T-helper 2 cell treated with Interferon-gamma antibody and Interleukin-4, amounts not matched to agents 5 μg/mL and 100 μg/mL, for 36 hours (primary cell): Measurements from ENCODE around the gene ITIH4.
A peak's percentile ranks its signal among the peaks of the same experiment; 100 is the strongest.

Source experiments
- DNase-seq: peaks from one replicate; pipeline ENCODE4 v3.0.0; 2021; ENCODE audit warnings: low spot score
- H3K27ac Mint-ChIP-seq: one replicate; pipeline ENCODE4 v1.8.0; 2021; ENCODE audit warnings: mild to moderate bottlenecking, mixed read lengths
- H3K27me3 Mint-ChIP-seq: one replicate; pipeline ENCODE4 v1.8.0; 2021; ENCODE audit warnings: low read depth, mixed read lengths
- H3K36me3 Mint-ChIP-seq: one replicate; pipeline ENCODE4 v1.8.0; 2021; ENCODE audit warnings: low read depth, mixed read lengths
- H3K4me1 Mint-ChIP-seq: one replicate; pipeline ENCODE4 v1.8.0; 2021; ENCODE audit warnings: low read depth, mixed read lengths
- H3K4me3 Mint-ChIP-seq: one replicate; pipeline ENCODE4 v1.8.0; 2022; ENCODE audit warnings: mild to moderate bottlenecking, moderate library complexity, mixed read lengths
- H3K9me3 Mint-ChIP-seq: one replicate; pipeline ENCODE4 v1.8.0; 2021; ENCODE audit warnings: mixed read lengths

The ITIH4 gene

DNA sequence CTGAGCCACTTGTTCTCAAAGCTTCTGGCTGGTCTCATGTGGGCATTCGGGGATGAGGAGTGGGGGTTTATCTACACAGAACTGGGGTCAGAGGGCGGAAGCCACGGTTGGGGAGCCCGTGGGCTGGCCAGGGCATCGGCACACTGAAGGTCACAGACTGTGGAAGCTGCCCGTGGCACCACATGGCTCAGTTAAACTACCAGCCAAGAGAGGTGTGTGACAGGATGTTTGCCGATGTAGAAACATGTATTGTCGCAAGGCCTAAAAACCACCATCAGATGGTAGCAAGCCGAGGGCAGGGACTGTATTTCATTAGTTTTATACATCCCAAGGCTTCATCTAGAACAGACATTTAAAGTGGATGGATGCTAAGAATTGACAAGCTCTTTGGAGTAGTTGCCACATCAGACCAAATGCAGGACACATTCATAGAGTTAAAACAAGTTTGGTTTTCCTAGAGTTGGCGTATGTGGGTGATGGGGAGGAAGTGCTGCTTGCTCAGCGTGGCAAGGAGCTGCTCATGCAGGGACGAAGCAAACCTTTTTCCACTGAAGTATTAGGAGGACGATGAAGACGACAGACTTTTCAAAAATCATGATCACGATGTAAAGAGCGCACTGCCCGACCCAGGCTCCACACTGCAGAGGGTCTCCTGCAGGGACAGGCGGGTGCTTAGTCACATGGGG, 14.0 kb upstream of the ITIH4 start:
- Mint-ChIP-seq H3K36me3 (peaks cover 4% of the 10 kb centered on the region), H3K4me3 (no peak overlapping the region), H3K9me3 (no peaks in the 10 kb centered on the region), H3K4me1 (peaks cover 4% of the 10 kb centered on the region), H3K27me3 (no peaks in the 10 kb centered on the region), H3K27ac (no peak overlapping the region)
- DNase-seq: no peak

GRCh38 chr3:52843881-52844280, 13.4 kb upstream of the ITIH4 start:
- no peak overlapping the region for H3K27ac Mint-ChIP-seq
- H3K4me3 Mint-ChIP-seq: no peak overlapping the region
- DNase-seq: no peak
- peaks cover 6% of the 10 kb centered on the region for H3K4me1 Mint-ChIP-seq
- no peaks in the 10 kb centered on the region for H3K27me3 Mint-ChIP-seq
- H3K36me3 Mint-ChIP-seq: peaks cover 4% of the 10 kb centered on the region
- H3K9me3 Mint-ChIP-seq: no peaks in the 10 kb centered on the region

GRCh38 chr3:52843108-52843865, 12.8 kb upstream of the ITIH4 start:
- H3K4me3 Mint-ChIP-seq: no peak overlapping the region
- DNase-seq: no peak

GRCh38 chr3:52842424-52842823, 12.0 kb upstream of the ITIH4 start:
- Mint-ChIP-seq H3K27ac (no peak overlapping the region), H3K9me3 (no peaks in the 10 kb centered on the region), H3K27me3 (no peaks in the 10 kb centered on the region), H3K36me3 (peaks cover 2% of the 10 kb centered on the region), H3K4me3 (no peak overlapping the region), H3K4me1 (peaks cover 20% of the 10 kb centered on the region)
- DNase-seq: no peak

More at GRCh38 chr3:52843108-52843865, 12.8 kb upstream of the ITIH4 start:
- no peak overlapping the region for H3K27ac Mint-ChIP-seq
- H3K27me3 Mint-ChIP-seq: no peaks in the 10 kb centered on the region
- peaks cover 4% of the 10 kb centered on the region for H3K36me3 Mint-ChIP-seq
- H3K4me1 Mint-ChIP-seq: peaks cover 12% of the 10 kb centered on the region
- no peaks in the 10 kb centered on the region for H3K9me3 Mint-ChIP-seq

GRCh38 chr3:52841981-52842340, 11.5 kb upstream of the ITIH4 start:
- no peak overlapping the region for H3K4me3 Mint-ChIP-seq
- H3K27ac Mint-ChIP-seq: no peak overlapping the region
- no peaks in the 10 kb centered on the region for H3K27me3 Mint-ChIP-seq
- H3K36me3 Mint-ChIP-seq: peaks cover 2% of the 10 kb centered on the region
- DNase-seq: no peak
- H3K4me1 Mint-ChIP-seq: peaks cover 21% of the 10 kb centered on the region
- H3K9me3 Mint-ChIP-seq: no peaks in the 10 kb centered on the region

GRCh38 chr3:52841211-52841980, 10.9 kb upstream of the ITIH4 start:
- Mint-ChIP-seq H3K4me3 (no peak overlapping the region), H3K27ac (no peak overlapping the region)

DNA sequence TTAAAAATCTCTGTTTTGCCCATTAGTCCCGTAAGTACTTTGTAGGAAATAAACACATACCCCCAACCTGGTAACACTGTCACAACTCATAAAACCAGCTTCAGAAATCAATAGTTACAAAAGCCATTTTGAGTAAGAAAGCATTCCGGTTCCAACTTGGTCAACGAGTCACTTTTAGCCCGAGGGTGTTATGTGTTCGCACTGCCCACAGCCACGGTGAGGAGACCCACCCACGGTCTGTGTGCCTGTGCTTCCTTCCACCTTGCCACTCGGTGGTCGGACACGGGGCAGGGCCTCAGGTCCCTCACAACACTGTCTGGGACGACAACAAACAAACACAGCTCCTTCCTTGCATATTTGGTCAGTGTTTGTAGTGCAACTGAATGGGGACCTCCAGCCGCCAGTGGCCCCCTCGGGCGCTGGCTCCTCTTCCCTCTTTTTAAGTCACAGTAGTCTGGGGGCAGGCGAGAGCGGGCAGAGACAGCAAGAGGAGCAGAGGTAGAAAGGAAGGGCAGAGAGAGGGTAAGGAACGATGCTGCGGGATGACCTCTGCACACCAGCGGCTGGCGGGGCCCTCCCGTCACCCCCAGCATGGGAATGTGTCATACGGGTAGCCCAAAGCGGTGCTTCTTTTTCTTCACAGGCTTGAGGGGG, 9.5 kb upstream of the ITIH4 start:
- no peak overlapping the region for H3K27ac Mint-ChIP-seq
- no peak for DNase-seq
- peaks cover 17% of the 10 kb centered on the region for H3K4me1 Mint-ChIP-seq
- no peaks in the 10 kb centered on the region for H3K9me3 Mint-ChIP-seq
- H3K27me3 Mint-ChIP-seq: no peaks in the 10 kb centered on the region
- peaks cover 2% of the 10 kb centered on the region for H3K36me3 Mint-ChIP-seq
- no peak overlapping the region for H3K4me3 Mint-ChIP-seq

More at GRCh38 chr3:52841211-52841980, 10.9 kb upstream of the ITIH4 start:
- Mint-ChIP-seq H3K4me1 (peaks cover 18% of the 10 kb centered on the region), H3K9me3 (no peaks in the 10 kb centered on the region), H3K36me3 (peaks cover 2% of the 10 kb centered on the region), H3K27me3 (no peaks in the 10 kb centered on the region)
- DNase-seq: no peak

GRCh38 chr3:52839268-52839575, 8.8 kb upstream of the ITIH4 start:
- H3K4me1 Mint-ChIP-seq: peaks cover 17% of the 10 kb centered on the region
- no peak for DNase-seq
- H3K27me3 Mint-ChIP-seq: no peaks in the 10 kb centered on the region
- peaks cover 2% of the 10 kb centered on the region for H3K36me3 Mint-ChIP-seq
- no peak overlapping the region for H3K4me3 Mint-ChIP-seq
- H3K27ac Mint-ChIP-seq: no peak overlapping the region
- no peaks in the 10 kb centered on the region for H3K9me3 Mint-ChIP-seq

DNA sequence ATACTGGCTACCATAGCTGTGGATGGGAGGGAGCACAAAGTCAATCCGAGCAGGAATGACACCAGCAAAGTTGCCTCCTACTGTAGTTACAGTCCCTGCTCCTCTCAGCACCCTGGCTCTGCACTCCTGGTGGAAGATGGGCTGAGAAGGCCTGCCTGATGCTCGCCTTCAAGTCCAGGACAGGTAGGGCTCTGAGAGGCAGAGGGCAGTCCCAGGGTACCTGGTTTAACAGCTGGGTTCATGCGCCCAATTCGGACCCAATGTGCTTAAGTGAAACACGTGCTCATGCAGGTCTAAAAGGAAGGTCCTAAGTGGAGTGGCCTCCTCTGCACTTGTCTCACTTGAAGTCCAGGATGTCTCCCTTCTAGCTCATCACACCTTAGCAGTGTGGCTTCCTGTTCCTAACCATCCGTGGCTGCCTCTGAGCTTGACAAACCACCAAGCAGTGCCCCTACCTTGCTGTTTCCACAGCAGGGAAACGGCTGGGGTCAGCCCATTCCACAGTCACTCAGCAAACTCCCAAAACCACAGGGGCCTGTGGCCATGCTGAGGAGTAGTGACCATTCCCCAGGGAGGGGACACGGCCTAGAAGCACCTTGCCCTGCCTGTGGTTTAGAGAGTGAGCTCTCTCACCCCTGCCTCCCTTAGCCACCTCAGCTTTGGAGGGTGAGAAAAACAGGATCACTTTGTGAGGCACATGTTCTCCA, 8.2 kb upstream of the ITIH4 start:
- Mint-ChIP-seq H3K9me3 (no peaks in the 10 kb centered on the region), H3K4me1 (peaks cover 17% of the 10 kb centered on the region), H3K36me3 (peaks cover 2% of the 10 kb centered on the region), H3K27me3 (no peaks in the 10 kb centered on the region), H3K4me3 (no peak overlapping the region), H3K27ac (peak overlapping the region; percentile 36)
- no peak for DNase-seq

GRCh38 chr3:52836986-52837385, 6.5 kb upstream of the ITIH4 start:
- peaks cover 2% of the 10 kb centered on the region for H3K36me3 Mint-ChIP-seq
- H3K27ac Mint-ChIP-seq: no peak overlapping the region
- H3K9me3 Mint-ChIP-seq: no peaks in the 10 kb centered on the region
- no peak overlapping the region for H3K4me3 Mint-ChIP-seq
- no peak for DNase-seq
- H3K27me3 Mint-ChIP-seq: no peaks in the 10 kb centered on the region
- peaks cover 17% of the 10 kb centered on the region for H3K4me1 Mint-ChIP-seq

- no peak overlapping the region for H3K27ac Mint-ChIP-seq
- H3K27me3 Mint-ChIP-seq: no peaks in the 10 kb centered on the region
- H3K36me3 Mint-ChIP-seq: no peaks in the 10 kb centered on the region
- H3K4me1 Mint-ChIP-seq: peaks cover 17% of the 10 kb centered on the region
- DNase-seq: no peak
- no peaks in the 10 kb centered on the region for H3K9me3 Mint-ChIP-seq
- no peak overlapping the region for H3K4me3 Mint-ChIP-seq
These were observed 6.0 kb upstream of the ITIH4 start for GRCh38 chr3:52836471-52836845.

DNA sequence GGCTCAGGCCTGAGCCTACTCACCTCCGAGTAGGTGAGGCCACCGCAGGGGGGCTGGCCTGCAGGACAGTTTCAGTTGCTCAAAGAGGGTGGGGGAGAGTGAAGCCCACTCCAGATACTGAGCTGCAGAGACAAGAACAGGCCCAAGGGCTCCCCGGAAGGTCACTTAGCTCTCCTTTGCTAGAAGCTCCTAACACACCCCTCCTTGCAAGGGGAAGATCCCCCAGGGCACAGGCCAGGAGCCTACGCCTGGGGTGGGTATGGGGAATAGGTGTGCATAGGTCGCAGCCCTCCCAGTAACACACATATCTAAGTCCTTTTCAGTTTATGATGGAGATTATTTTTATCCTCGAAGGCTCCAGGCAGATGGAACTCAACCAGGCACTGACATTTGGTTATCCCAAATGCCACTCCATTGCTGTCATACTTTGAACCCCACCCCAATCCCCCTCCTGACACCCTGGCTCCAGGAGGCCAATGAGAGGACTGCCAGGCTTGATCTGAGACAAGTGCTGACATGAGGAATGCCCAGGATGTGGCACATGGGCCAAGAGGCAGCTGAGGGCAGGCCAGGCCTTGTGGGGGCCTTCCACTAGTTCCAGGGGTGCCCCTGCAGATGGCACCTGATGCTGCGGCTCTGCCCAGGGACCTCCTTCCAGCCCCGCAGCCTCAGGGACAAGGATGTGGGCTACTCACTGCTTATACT, 5.4 kb upstream of the ITIH4 start:
- peaks cover 17% of the 10 kb centered on the region for H3K4me1 Mint-ChIP-seq
- no peak overlapping the region for H3K27ac Mint-ChIP-seq
- no peaks in the 10 kb centered on the region for H3K27me3 Mint-ChIP-seq
- no peaks in the 10 kb centered on the region for H3K9me3 Mint-ChIP-seq
- DNase-seq: no peak
- H3K36me3 Mint-ChIP-seq: no peaks in the 10 kb centered on the region
- H3K4me3 Mint-ChIP-seq: no peak overlapping the region

- no peak for DNase-seq
- Mint-ChIP-seq H3K4me1 (peaks cover 17% of the 10 kb centered on the region), H3K9me3 (no peaks in the 10 kb centered on the region), H3K36me3 (no peaks in the 10 kb centered on the region), H3K27me3 (no peaks in the 10 kb centered on the region), H3K4me3 (no peak within 1 kb of the TSS), H3K27ac (no peak within 1 kb of the TSS)
These were observed 4.5 kb upstream of the ITIH4 start, which contains the start of gene MUSTN1 for GRCh38 chr3:52834871-52835501. Gene MUSTN1 (minus strand): TSS chr3:52835019. CDS start chr3:52834948, 71 bp downstream.
